ELF-1 (cell line): ENCODE results near the gene C6orf89.
A peak's percentile ranks its signal among the peaks of the same experiment; 100 is the strongest.

Experiments used
- DNase-seq: peaks from one replicate; pipeline ENCODE4 v3.0.0-alpha.2; 2016; ENCODE audit warnings: low read depth, low spot score

Gene C6orf89

GRCh38 chr6:36852481-36853147 lies 33.1 kb upstream of the C6orf89 start:
- no peak for DNase-seq

- DNase-seq: no peak
These were observed 32.4 kb upstream of the C6orf89 start for GRCh38 chr6:36853325-36853724.

GRCh38 chr6:36855750-36856149 lies 30.0 kb upstream of the C6orf89 start:
- DNase-seq: no peak

GRCh38 chr6:36856277-36856676 lies 29.5 kb upstream of the C6orf89 start:
- no peak for DNase-seq

- DNase-seq: no peak
These were observed 28.4 kb upstream of the C6orf89 start for GRCh38 chr6:36857325-36857724.

- DNase-seq: peak; percentile 58
These were observed 27.3 kb upstream of the C6orf89 start for GRCh38 chr6:36858407-36858981.

DNA sequence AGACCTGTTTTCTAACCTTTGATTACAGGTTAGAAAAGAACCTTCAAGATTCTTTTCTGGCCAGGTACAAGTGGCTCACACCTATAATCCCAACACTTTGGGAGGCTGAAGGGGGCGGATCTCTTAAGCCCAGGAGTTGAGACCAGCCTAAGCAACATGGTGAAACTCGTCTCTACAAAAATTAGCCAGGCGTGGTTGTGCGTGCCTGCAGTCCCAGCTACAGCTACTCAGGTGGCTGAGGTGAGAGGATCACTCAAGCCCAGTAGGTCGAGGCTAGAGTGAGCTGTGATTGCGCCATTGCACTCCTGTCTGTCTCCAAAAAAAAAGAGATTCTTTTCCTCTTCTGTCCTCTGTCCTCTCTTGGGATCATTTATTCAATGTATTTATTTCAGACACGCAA lies 25.6 kb upstream of the C6orf89 start:
- no peak for DNase-seq

GRCh38 chr6:36862164-36862847 lies 23.4 kb upstream of the C6orf89 start:
- DNase-seq: no peak

DNA sequence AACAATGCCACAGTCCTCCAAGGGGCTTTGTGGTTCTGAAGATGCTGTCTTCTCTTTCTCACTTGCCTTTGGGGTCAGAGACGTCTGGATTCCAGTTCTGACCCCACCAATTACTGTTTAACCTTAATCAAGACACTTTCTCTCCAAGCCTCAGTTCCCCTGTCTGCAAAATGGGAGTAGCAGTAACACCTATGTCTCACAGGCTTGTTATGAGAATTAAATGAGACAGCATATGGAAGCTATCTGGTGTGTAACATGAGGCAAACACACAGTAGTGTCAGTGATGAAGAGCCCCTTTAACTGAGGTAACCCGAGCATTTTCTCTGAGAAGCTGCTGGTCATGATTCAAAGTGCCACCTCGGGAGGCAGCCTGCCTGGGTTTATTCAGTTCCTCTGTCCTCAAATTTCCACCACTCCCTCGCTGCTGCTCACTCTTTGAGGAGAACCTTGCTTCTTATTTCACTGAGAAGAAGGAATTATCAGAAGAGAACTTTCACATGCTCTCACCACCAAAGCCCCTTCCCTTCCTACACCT lies 22.8 kb upstream of the C6orf89 start:
- no peak for DNase-seq

DNA sequence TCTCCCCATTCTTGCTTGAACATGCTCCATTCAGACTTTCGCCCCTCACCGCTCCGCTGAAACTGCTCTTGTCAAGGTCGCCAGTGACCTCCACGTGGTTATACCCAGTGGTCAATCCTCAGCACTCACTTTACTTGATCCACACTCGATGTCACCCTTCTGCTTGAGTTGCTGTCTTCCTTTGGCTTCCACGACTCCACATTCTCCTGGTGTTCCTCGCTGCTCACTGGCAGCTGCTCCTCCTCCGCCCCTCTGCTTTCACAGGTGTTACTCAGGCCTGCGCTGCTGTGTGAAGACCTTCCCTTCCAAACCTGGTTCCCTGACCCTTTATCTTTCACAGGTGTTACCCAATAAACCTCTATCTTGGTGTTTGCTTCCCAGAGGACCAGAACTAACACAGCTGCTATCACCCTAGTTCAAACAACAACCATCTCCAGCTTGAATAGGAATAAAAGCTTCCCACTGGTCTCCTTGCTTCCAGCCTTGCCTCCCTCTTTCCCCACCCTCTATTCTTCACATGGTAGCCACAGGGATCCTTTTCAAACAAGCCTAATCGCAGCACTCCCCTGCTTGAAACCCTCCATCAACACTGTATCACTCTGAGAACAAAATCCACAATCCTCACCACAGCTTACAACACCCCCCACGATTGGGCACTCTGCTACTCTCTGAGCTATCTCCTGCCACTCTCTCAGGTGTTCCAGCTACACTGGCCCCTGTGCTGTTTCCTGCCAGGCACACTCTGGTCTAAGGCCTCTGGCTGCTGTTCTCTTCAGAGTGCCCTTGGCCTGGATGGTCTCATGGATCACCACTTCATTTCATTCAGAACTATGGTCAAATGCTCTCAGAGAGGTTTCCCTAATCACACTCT lies 21.8 kb upstream of the C6orf89 start:
- DNase-seq: no peak

GRCh38 chr6:36865835-36866234 lies 19.9 kb upstream of the C6orf89 start:
- DNase-seq: no peak

DNA sequence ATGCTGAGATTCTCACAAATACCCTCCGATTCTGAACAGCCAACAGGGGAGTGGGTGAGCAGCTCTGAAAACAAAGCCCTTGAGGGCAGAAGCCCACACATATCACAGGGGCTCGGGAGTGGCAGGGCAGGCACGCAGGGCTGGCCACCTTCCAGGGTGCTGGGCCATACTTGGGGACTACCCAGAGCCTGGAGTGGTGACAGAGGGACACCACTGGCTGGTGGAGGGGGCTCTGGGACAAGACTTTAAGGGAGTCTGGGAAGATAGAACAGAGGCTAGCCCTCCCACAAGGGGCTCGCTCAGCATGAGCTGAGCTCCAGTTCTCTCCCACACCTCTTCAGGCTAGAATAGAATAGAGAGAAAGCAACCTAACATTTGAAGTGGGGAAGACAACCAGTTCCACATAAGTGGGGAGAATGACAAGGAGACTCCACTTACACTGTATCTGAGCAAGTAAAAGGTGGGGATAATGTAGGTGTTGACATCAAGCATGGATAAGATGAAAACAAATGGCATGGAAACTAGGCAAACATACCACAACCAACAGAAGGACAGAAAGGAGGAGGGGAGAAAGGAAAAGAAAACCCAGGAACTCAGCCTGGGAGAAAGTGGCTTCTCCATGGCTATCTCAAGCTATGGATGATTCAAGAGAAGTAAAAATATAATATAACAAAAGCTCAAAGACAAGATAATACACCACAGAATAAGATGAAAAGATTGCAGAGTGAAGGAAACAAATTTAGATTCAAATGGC lies 18.1 kb upstream of the C6orf89 start:
- DNase-seq: no peak

GRCh38 chr6:36871686-36872085 lies 14.1 kb upstream of the C6orf89 start:
- no peak for DNase-seq

DNA sequence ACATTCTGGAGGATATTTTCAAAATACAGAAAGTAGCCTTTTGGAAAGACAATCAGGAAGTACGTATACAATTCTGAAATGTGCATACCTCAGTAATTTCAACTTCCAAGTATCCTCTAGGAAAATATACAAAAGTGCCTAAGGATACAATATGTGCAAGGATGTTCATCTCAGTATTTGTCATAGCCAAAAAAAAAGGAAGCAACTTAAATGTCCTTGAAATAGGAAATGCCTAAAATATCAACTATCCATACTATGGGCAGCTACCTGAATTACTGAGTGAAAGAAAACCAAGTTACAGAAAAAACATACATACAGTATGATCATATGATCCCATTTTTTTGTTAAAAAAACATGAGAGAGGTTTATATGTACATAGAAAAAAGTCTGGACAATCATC lies 12.6 kb upstream of the C6orf89 start:
- no peak for DNase-seq

- DNase-seq: no peak
These were observed 11.9 kb upstream of the C6orf89 start for GRCh38 chr6:36873612-36874442.

- peak; percentile 92 for DNase-seq
These were observed 11.1 kb upstream of the C6orf89 start, which contains the start of gene PPIL1 for GRCh38 chr6:36874443-36875249. Gene PPIL1 (minus strand): TSS chr6:36874803. CDS start chr6:36874772, 31 bp downstream.

DNA sequence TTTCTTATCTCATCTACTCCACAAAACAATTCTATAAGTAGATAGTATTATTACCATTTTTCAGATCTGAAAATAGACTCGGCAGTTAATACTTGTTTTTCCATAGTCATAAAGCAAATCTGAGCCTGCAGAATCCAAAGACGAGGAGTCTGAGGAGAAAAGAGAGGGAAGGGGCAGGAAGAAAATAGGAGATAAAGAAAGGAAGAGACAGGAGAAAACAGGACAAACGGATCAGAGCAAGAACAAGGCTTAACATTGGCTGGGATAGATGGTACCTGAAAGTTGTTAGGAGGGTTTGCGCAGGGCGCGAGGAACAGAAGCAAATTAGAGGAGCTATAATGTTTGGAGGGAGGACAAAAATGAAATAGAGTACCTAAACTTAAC lies 10.5 kb upstream of the C6orf89 start:
- no peak for DNase-seq

DNA sequence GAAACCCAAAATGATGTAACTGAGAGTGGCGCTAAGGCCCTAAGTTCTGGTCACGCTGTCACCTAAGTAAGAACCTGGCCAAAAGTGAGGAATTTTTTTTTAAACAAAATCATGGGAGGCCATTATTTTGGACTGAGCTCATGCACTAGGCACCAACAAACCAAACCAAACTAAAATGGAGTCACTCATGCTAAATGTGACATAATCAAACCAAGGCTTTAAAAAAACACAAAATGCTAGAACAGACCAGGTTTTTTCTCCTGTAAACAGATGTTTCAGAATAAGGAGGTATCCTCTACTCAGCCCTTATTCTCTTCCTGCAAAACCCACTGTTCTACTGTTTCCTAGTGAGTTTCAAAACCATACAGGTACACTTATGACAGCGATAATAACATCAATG lies 1.1 kb upstream of the C6orf89 start:
- no peak for DNase-seq

DNA sequence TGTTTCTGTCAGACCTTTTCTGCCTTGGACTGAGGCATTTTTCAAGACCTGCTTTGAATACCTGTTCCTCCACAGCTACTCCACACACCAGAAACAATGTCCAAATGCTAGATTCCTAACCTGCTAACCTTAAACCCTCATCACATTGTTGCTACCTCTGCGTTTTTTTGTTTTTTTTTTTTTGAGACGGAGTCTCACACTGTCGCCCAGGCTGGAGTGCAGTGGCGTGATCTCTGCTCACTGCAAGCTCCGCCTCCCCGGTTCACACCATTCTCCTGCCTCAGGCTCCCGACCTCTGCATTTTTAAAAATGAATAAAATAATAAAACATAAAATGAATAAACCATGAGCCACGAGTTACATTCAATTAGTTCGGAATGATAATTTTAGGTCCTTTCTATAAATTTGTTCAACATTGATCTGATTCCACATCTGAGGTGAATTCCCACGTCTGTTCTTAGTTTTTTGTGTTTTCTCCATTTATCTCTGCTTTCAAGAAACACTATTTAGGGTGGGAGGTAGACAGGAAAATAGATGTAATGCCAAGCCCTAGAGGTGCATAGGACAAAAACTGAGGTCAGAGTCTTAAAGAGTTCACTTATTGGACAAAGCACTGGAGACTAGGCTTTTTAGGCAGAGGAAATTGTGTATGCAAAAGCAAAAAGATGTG lies 1.3 kb downstream of the C6orf89 start:
- DNase-seq: no peak
